NCI-H82 treated with DMSO at 0.1 percent for 48 hours (cell line): ENCODE measurements around the gene PFN2.
"Not testable (repeated sequence)": the region's sequence is repeated elsewhere in the genome, so short reads cannot be mapped to it uniquely, and the experiment has no call there.

Experiments used
- DNase-seq: peaks from one replicate; lab custom pipeline; 2025; ENCODE audit not compliant: unreplicated experiment; lab: John Stamatoyannopoulos, UW

PFN2 gene

GRCh38 chr3:149969110-149969939 is 1.4 kb downstream of the PFN2 start:
- DNase-seq, result peak; percentile 79

- DNase-seq, result no peak
These were observed 2.5 kb downstream of the PFN2 start for GRCh38 chr3:149968216-149968615.

GRCh38 chr3:149967086-149967685 is 3.5 kb downstream of the PFN2 start:
- no peak for DNase-seq

- DNase-seq, result no peak
These were observed 5.4 kb downstream of the PFN2 start for GRCh38 chr3:149965278-149965677.

- no peak for DNase-seq
These were observed 6.4 kb downstream of the PFN2 start for GRCh38 chr3:149964291-149964690.

- no peak for DNase-seq
These were observed 7.2 kb downstream of the PFN2 start for GRCh38 chr3:149963485-149963884.

- no peak for DNase-seq
These were observed 11.3 kb downstream of the PFN2 start for GRCh38 chr3:149959443-149959842.

- DNase-seq, result no peak
These were observed 12.4 kb downstream of the PFN2 start for GRCh38 chr3:149958171-149958796.

GRCh38 chr3:149957361-149958125 is 13.2 kb downstream of the PFN2 start:
- DNase-seq, result no peak

GRCh38 chr3:149955449-149955848 is 15.2 kb downstream of the PFN2 start:
- DNase-seq, result no peak

GRCh38 chr3:149954812-149955211 is 15.9 kb downstream of the PFN2 start:
- DNase-seq, result no peak

- DNase-seq, result no peak
These were observed 21.5 kb downstream of the PFN2 start for GRCh38 chr3:149949181-149949580.

GRCh38 chr3:149947231-149947630 is 23.5 kb downstream of the PFN2 start:
- DNase-seq, result no peak

GRCh38 chr3:149943966-149944365 is 26.7 kb downstream of the PFN2 start:
- DNase-seq, result not testable (repeated sequence)

GRCh38 chr3:149942409-149942808 is 28.3 kb downstream of the PFN2 start:
- DNase-seq, result no peak

GRCh38 chr3:149941946-149942345 is 28.7 kb downstream of the PFN2 start:
- no peak for DNase-seq

GRCh38 chr3:149941186-149941585 is 29.5 kb downstream of the PFN2 start:
- no peak for DNase-seq

- not testable (repeated sequence) for DNase-seq
These were observed 32.2 kb downstream of the PFN2 start for GRCh38 chr3:149938392-149939055.

GRCh38 chr3:149936812-149937230 is 33.9 kb downstream of the PFN2 start:
- peak; percentile 31 for DNase-seq

GRCh38 chr3:149934524-149934923 is 36.2 kb downstream of the PFN2 start:
- no peak for DNase-seq

- no peak for DNase-seq
These were observed 36.8 kb downstream of the PFN2 start for GRCh38 chr3:149933858-149934257.
